ENCODE data around the gene ADAMTS6.

DNA sequence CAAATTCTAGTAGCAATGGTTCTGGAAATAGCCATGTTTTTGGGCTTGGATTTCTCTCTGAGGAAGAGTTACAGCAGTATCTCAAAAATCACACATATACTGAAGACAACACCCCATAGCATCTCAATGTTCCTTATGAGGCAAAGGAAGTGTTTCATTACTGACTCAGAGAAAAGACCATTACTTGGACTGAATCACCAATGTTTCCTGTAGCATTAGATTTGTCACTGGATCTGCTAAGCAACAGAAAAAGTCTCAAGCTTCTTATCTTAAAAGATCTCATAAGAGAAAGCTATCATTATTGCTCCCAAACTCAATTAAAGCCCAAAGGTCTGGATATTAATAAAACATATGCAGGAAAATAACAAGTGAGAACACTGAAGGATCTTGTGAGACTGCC is 272.4 kb downstream of the ADAMTS6 start:
- no peak for TF ChIP-seq SP1 (IDR thresholded peaks at IDR 0.05)
- TF ChIP-seq HDGF (IDR thresholded peaks at IDR 0.05; ENCODE audit: borderline replicate concordance), result no peak
- no peak for TF ChIP-seq ELF4 (IDR thresholded peaks at IDR 0.05)
- no peak for TF ChIP-seq NFRKB (IDR thresholded peaks at IDR 0.05)
- TF ChIP-seq FOXK2 (IDR thresholded peaks at IDR 0.05), result no peak
- TF ChIP-seq L3MBTL2 (conservative IDR thresholded peaks at IDR 0.05), result no peak
- TF ChIP-seq FOXM1 (IDR thresholded peaks at IDR 0.05; ENCODE audit: borderline replicate concordance), result no peak
- no peak for TF ChIP-seq BHLHE40 (IDR thresholded peaks at IDR 0.05; ENCODE audit: borderline replicate concordance)
- no peak for TF ChIP-seq ARNT (IDR thresholded peaks at IDR 0.05)
- no peak for TF ChIP-seq ZNF384 (IDR thresholded peaks at IDR 0.05)
- TF ChIP-seq, protein P1, sequence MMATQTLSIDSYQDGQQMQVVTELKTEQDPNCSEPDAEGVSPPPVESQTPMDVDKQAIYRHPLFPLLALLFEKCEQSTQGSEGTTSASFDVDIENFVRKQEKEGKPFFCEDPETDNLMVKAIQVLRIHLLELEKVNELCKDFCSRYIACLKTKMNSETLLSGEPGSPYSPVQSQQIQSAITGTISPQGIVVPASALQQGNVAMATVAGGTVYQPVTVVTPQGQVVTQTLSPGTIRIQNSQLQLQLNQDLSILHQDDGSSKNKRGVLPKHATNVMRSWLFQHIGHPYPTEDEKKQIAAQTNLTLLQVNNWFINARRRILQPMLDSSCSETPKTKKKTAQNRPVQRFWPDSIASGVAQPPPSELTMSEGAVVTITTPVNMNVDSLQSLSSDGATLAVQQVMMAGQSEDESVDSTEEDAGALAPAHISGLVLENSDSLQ (IDR thresholded peaks at IDR 0.05), result no peak
- no peak for TF ChIP-seq SUZ12 (IDR thresholded peaks at IDR 0.05)
- TF ChIP-seq TARDBP (IDR thresholded peaks at IDR 0.05), result no peak
- TF ChIP-seq LEF1 (IDR thresholded peaks at IDR 0.05; ENCODE audit: borderline replicate concordance), result no peak
